ENCODE measurements around the gene PAIP1.
"Not testable (repeated sequence)": the region's sequence is repeated elsewhere in the genome, so short reads cannot be mapped to it uniquely, and the experiment has no call there.

Gene PAIP1

DNA sequence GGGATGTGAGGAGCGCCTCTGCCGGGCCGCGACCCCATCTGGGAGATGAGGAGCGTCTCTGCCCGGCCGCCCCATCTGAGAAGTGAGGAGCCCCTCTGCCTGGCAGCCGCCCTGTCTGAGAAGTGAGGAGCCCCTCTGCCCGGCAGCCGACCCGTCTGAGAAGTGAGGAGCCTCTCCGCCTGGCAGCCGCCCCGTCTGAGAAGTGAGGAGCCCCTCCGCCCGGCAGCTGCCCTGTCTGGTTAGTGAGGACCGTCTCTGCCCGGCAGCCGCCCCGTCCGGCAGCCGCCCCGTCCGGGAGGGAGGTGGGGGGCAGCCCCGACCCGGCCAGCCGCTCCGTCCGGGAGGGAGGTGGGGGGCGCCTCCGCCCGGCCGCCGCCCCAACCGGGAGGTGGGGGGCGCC is 45.8 kb downstream of the PAIP1 start:
- H3K4me2 ChIP-seq (ENCODE audit: insufficient read depth, low read length, poor library complexity, severe bottlenecking); H3K4ac ChIP-seq (ENCODE audit: low read length); H3K9ac ChIP-seq (ENCODE audit: low read depth, low read length, poor library complexity); H2BK5ac ChIP-seq (ENCODE audit: low read length); H3K18ac ChIP-seq (ENCODE audit: low read length); H4K8ac ChIP-seq (ENCODE audit: low read depth, low read length); H3K27ac ChIP-seq (replicated peaks; ENCODE audit: low read length); H3K14ac ChIP-seq (ENCODE audit: low read length); H3K4me3 ChIP-seq (ENCODE audit: low read length in 2 of 2); DNase-seq (ENCODE audit: low spot score); H4K91ac ChIP-seq (ENCODE audit: low read depth, low read length, poor library complexity); H3K4me1 ChIP-seq (ENCODE audit: control insufficient read depth in 2 of 2, insufficient read depth in 1 of 2, low read depth in 1 of 2, low read length in 2 of 2); H3K9me3 ChIP-seq (replicated peaks in 1 of 2; ENCODE audit: control insufficient read depth in 2 of 2, insufficient read depth in 1 of 2, low read depth in 1 of 2, low read length in 2 of 2); H2AK5ac ChIP-seq (ENCODE audit: low read depth, low read length); H3K27me3 ChIP-seq (ENCODE audit: control insufficient read depth in 3 of 3, insufficient read depth in 3 of 3, low read depth in 1 of 3, low read length in 3 of 3); H2BK12ac ChIP-seq (ENCODE audit: low read length); H3K79me1 ChIP-seq (ENCODE audit: low read depth, low read length); H2AFZ ChIP-seq (ENCODE audit: low read length); H3K23ac ChIP-seq (ENCODE audit: low read depth, low read length, poor library complexity); H2BK120ac ChIP-seq (ENCODE audit: low read depth, low read length); H2BK15ac ChIP-seq (ENCODE audit: low read length): not testable (repeated sequence)
- no CpG with 5 or more reads among the region's 36 CpGs for WGBS, 2 donors (ENCODE audit: extremely low coverage in 2 of 2, insufficient read length in 2 of 2, insufficient replicate concordance in 1 of 2)
- H3K36me3 ChIP-seq (replicated peaks in 1 of 2; ENCODE audit: control insufficient read depth in 2 of 2, insufficient read depth in 2 of 2, low read length in 2 of 2), result peaks cover 5 to 46% of the 10 kb centered on the region in 2 donors

DNA sequence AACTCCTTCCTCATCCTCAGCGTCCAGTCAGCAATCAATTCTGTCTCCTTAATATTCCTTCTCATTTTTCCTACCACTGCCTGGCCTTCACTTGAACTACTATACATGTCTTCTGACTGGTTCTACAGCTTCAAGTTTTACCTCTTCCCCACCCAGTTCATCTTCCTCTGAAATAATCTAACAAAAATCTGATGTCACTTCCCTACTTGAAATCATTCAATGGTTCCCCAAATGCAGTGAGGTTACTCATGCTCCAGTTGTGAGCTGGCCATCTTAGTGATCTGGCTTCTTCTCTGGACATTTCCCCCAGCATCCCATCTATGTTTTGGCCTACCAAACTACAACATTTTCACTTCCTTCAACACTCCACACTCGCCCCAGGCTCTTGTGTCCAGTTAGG is 58.3 kb downstream of the PAIP1 start:
- H2AFZ ChIP-seq (ENCODE audit: low read length), result no peak overlapping the region
- H3K27me3 ChIP-seq (ENCODE audit: control insufficient read depth in 3 of 3, insufficient read depth in 3 of 3, low read depth in 1 of 3, low read length in 3 of 3), result no peaks in the 10 kb centered on the region
- no peaks in the 10 kb centered on the region for H3K4me1 ChIP-seq (ENCODE audit: control insufficient read depth in 2 of 2, insufficient read depth in 1 of 2, low read depth in 1 of 2, low read length in 2 of 2)
- no peak overlapping the region for H2BK120ac ChIP-seq (ENCODE audit: low read depth, low read length)
- no peaks in the 10 kb centered on the region for H3K9me3 ChIP-seq (replicated peaks in 1 of 2; ENCODE audit: control insufficient read depth in 2 of 2, insufficient read depth in 1 of 2, low read depth in 1 of 2, low read length in 2 of 2)
- H3K14ac ChIP-seq (ENCODE audit: low read length), result no peak overlapping the region
- H3K23ac ChIP-seq (ENCODE audit: low read depth, low read length, poor library complexity), result no peak overlapping the region
- H3K79me1 ChIP-seq (ENCODE audit: low read depth, low read length), result no peaks in the 10 kb centered on the region
- H3K36me3 ChIP-seq (replicated peaks in 1 of 2; ENCODE audit: control insufficient read depth in 2 of 2, insufficient read depth in 2 of 2, low read length in 2 of 2), result peaks cover 5 to 89% of the 10 kb centered on the region in 2 donors
- H2AK5ac ChIP-seq (ENCODE audit: low read depth, low read length), result no peak overlapping the region
- H3K4ac ChIP-seq (ENCODE audit: low read length), result no peak overlapping the region
- H3K9ac ChIP-seq (ENCODE audit: low read depth, low read length, poor library complexity), result no peak overlapping the region
- no CpG with 5 or more reads among the region's 2 CpGs for WGBS, 2 donors (ENCODE audit: extremely low coverage in 2 of 2, insufficient read length in 2 of 2, insufficient replicate concordance in 1 of 2)
- no peak overlapping the region for H2BK15ac ChIP-seq (ENCODE audit: low read length)
- no peak for DNase-seq (ENCODE audit: low spot score)
- H3K27ac ChIP-seq (replicated peaks; ENCODE audit: low read length), result no peak overlapping the region
- H3K18ac ChIP-seq (ENCODE audit: low read length), result no peak overlapping the region
- no peak overlapping the region for H4K91ac ChIP-seq (ENCODE audit: low read depth, low read length, poor library complexity)
- no peak overlapping the region for H2BK5ac ChIP-seq (ENCODE audit: low read length)
- H4K8ac ChIP-seq (ENCODE audit: low read depth, low read length), result no peak overlapping the region
- H2BK12ac ChIP-seq (ENCODE audit: low read length), result no peak overlapping the region
- H3K4me3 ChIP-seq (ENCODE audit: low read length in 2 of 2), result no peak overlapping the region
- H3K4me2 ChIP-seq (ENCODE audit: insufficient read depth, low read length, poor library complexity, severe bottlenecking), result no peak overlapping the region

DNA sequence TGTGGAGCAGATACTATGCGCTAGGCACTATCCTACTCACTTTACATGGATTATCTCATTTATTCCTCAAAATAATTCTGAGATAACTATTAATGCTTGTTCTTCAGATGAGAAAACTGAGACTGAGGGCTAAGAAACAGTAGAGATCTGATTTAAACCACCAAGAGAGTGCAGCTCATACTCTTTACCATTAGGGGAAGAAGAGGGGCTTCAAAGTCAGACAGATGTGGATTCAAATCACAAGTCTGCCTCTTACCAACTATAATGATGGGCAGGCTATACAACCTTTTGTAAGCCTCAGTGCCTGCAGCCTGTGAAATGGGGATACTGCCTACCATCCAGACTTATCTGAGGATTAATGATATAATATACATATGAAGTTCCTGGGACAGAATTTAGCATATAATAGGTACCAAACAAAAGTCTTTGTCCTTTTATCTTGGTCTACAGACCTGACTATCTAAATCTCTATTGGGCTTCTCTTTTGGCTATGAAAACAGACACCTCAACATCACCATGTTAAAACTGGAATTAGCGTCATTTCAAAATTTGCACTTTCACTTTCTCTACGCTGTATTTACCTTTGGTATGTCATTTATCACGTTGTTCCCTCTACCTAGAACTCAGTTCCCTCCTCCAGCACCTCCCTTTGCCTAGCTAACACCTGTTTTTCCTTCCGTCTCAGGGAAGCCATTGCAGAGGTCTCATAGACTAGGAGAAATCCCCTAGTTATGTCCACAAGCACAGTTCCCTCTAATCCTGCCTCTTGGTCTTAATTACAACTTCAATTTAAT is 59.4 kb downstream of the PAIP1 start:
- no CpG with 5 or more reads among the region's 5 CpGs for WGBS, 2 donors (ENCODE audit: extremely low coverage in 2 of 2, insufficient read length in 2 of 2, insufficient replicate concordance in 1 of 2)
- Histone ChIP-seq H2AK5ac (ENCODE audit: low read depth, low read length) (no peak overlapping the region), H3K27ac (replicated peaks; ENCODE audit: low read length) (no peak overlapping the region), H2BK12ac (ENCODE audit: low read length) (no peak overlapping the region), H3K79me1 (ENCODE audit: low read depth, low read length) (no peaks in the 10 kb centered on the region), H3K36me3 (replicated peaks in 1 of 2; ENCODE audit: control insufficient read depth in 2 of 2, insufficient read depth in 2 of 2, low read length in 2 of 2) (peaks cover 4 to 89% of the 10 kb centered on the region in 2 donors), H3K4me2 (ENCODE audit: insufficient read depth, low read length, poor library complexity, severe bottlenecking) (no peak overlapping the region), H3K4me3 (ENCODE audit: low read length in 2 of 2) (no peak overlapping the region), H3K18ac (ENCODE audit: low read length) (no peak overlapping the region), H4K91ac (ENCODE audit: low read depth, low read length, poor library complexity) (no peak overlapping the region), H3K4ac (ENCODE audit: low read length) (no peak overlapping the region), H2BK120ac (ENCODE audit: low read depth, low read length) (no peak overlapping the region), H2AFZ (ENCODE audit: low read length) (no peak overlapping the region), H2BK15ac (ENCODE audit: low read length) (no peak overlapping the region), H2BK5ac (ENCODE audit: low read length) (no peak overlapping the region), H3K4me1 (ENCODE audit: control insufficient read depth in 2 of 2, insufficient read depth in 1 of 2, low read depth in 1 of 2, low read length in 2 of 2) (no peaks in the 10 kb centered on the region), H3K23ac (ENCODE audit: low read depth, low read length, poor library complexity) (no peak overlapping the region), H3K9ac (ENCODE audit: low read depth, low read length, poor library complexity) (no peak overlapping the region), H3K27me3 (ENCODE audit: control insufficient read depth in 3 of 3, insufficient read depth in 3 of 3, low read depth in 1 of 3, low read length in 3 of 3) (no peaks in the 10 kb centered on the region), H3K14ac (ENCODE audit: low read length) (no peak overlapping the region), H4K8ac (ENCODE audit: low read depth, low read length) (no peak overlapping the region), H3K9me3 (replicated peaks in 1 of 2; ENCODE audit: control insufficient read depth in 2 of 2, insufficient read depth in 1 of 2, low read depth in 1 of 2, low read length in 2 of 2) (no peaks in the 10 kb centered on the region)
- no peak for DNase-seq (ENCODE audit: low spot score)

DNA sequence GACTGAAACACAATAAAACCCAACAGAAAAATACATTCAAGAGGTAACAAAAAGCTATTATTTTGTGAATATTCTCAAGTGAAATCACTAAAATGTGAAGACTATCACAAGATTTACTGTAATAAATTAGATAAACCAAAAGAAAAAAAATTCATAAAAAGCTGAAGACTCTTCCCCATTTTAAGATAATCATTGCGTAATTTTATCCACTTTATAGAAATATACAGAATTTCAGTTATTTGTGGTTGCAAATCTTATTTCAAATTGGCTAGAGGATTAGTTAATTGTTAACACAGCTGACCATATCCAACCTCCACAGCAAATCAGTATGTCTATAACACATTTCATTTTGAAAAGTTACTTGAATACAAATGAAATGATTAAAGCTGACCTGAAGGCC is 65.6 kb downstream of the PAIP1 start:
- Histone ChIP-seq H3K4me1 (ENCODE audit: control insufficient read depth in 2 of 2, insufficient read depth in 1 of 2, low read depth in 1 of 2, low read length in 2 of 2) (no peaks in the 10 kb centered on the region), H3K4ac (ENCODE audit: low read length) (no peak overlapping the region), H4K8ac (ENCODE audit: low read depth, low read length) (no peak overlapping the region), H3K27ac (replicated peaks; ENCODE audit: low read length) (no peak overlapping the region), H3K14ac (ENCODE audit: low read length) (no peak overlapping the region), H3K9ac (ENCODE audit: low read depth, low read length, poor library complexity) (no peak overlapping the region), H4K91ac (ENCODE audit: low read depth, low read length, poor library complexity) (no peak overlapping the region), H3K4me3 (ENCODE audit: low read length in 2 of 2) (no peak overlapping the region), H3K23ac (ENCODE audit: low read depth, low read length, poor library complexity) (no peak overlapping the region), H3K79me1 (ENCODE audit: low read depth, low read length) (no peaks in the 10 kb centered on the region), H2BK5ac (ENCODE audit: low read length) (no peak overlapping the region), H3K9me3 (replicated peaks in 1 of 2; ENCODE audit: control insufficient read depth in 2 of 2, insufficient read depth in 1 of 2, low read depth in 1 of 2, low read length in 2 of 2) (no peaks in the 10 kb centered on the region), H2BK15ac (ENCODE audit: low read length) (no peak overlapping the region), H3K27me3 (ENCODE audit: control insufficient read depth in 3 of 3, insufficient read depth in 3 of 3, low read depth in 1 of 3, low read length in 3 of 3) (no peaks in the 10 kb centered on the region), H2AFZ (ENCODE audit: low read length) (no peak overlapping the region), H2BK120ac (ENCODE audit: low read depth, low read length) (no peak overlapping the region), H3K18ac (ENCODE audit: low read length) (no peak overlapping the region), H3K36me3 (replicated peaks in 1 of 2; ENCODE audit: control insufficient read depth in 2 of 2, insufficient read depth in 2 of 2, low read length in 2 of 2) (peaks cover 1 to 97% of the 10 kb centered on the region in 2 donors), H3K4me2 (ENCODE audit: insufficient read depth, low read length, poor library complexity, severe bottlenecking) (no peak overlapping the region), H2AK5ac (ENCODE audit: low read depth, low read length) (no peak overlapping the region), H2BK12ac (ENCODE audit: low read length) (no peak overlapping the region)
- no peak for DNase-seq (ENCODE audit: low spot score)
- WGBS, 2 donors (ENCODE audit: extremely low coverage in 2 of 2, insufficient read length in 2 of 2, insufficient replicate concordance in 1 of 2), result no CpG with 5 or more reads among the region's 1 CpG

Data from neuronal stem cell (in vitro differentiated cells).